K562 (cell line): ENCODE data around the gene ANKRD44. TPM values are rescaled to one million over a fixed set of nuclear protein-coding genes. Genes with fewer than 3 reads are reported as not detected.

Experiments
- ATAC-seq: fragments of 200-7000 bp; cut with Tn5 transposase; 3 replicates; pipeline ENCODE4 v1.9.1; 2020; ENCODE audit warnings: moderate library complexity
- BruUV-seq: library from RNA; stranded (reverse); fragments of 400-500 nt; replicated peaks from 2 replicates; lab custom pipeline; 2021; lab: Mats Ljungman, UMichigan
- CTCF ChIA-PET: fragments of 300-600 bp; formaldehyde crosslinking; extraction: SDS; loops from one replicate; lab custom pipeline; 2021; ENCODE audit warnings: low intra/inter-chr PET ratio; lab: Yijun Ruan, JAX
- POLR2A ChIA-PET: fragments of 300-600, 350-650 bp; sonication (Branson Sonifier 250); formaldehyde crosslinking; extraction: SDS; loops from one replicate; lab custom pipeline; 2021; ENCODE audit warnings: antibody characterized with exemption, inconsistent platforms; lab: Yijun Ruan, JAX
- DNase-seq, 4 experiments: peaks; one replicate each; pipeline versions ENCODE4 v3.0.0 to v3.0.0-alpha.2; 2011 to 2018; ENCODE audit warnings: low spot score in 3 of 4, mixed read lengths in 3 of 4; ENCODE audit errors: extremely low read depth in 1 of 4
- FAIRE-seq: peaks from 2 replicates; lab custom pipeline; 2011; peaks lifted over from hg19 to GRCh38; lab: Jason Lieb, UNC
- H2AFZ ChIP-seq: 2 replicates; pipeline ENCODE4 v1.6.0; 2011; ENCODE audit warnings: low read depth, low read length, control low read depth, inconsistent platforms
- H3K27ac ChIP-seq: fragments of 200-600 bp; 3 replicates; pipeline ENCODE4 v1.8.0; 2011; ENCODE audit warnings: low read depth, mild to moderate bottlenecking, control low read depth, inconsistent platforms, low read length, moderate library complexity, mixed read lengths; ENCODE audit errors: extremely low read depth
- H3K27me3 ChIP-seq, 2 experiments: fragments of 300-600 bp in 1 of 2; 2 replicates in 1 of 2; 3 replicates in 1 of 2; pipeline versions ENCODE4 v1.6.0 to v1.8.0; 2011; ENCODE audit warnings: inconsistent platforms in 2 of 2, low read length in 2 of 2, mild to moderate bottlenecking in 1 of 2, mixed read lengths in 1 of 2, moderate library complexity in 1 of 2; ENCODE audit not compliant: control insufficient read depth in 2 of 2, insufficient read depth in 2 of 2
- H3K36me3 ChIP-seq: fragments of 300-600 bp; 3 replicates; pipeline ENCODE4 v1.8.0; 2011; ENCODE audit warnings: mild to moderate bottlenecking, low read length, inconsistent platforms; ENCODE audit not compliant: control insufficient read depth, insufficient read depth
- H3K4me1 ChIP-seq, 2 experiments: fragments of 200-600 bp in 1 of 2; replicated peaks in 1 of 2; 2 replicates in 1 of 2; 3 replicates in 1 of 2; pipeline versions ENCODE4 v1.5.1 to v1.8.0; 2011; ENCODE audit warnings: inconsistent platforms in 2 of 2, low read length in 2 of 2, mild to moderate bottlenecking in 1 of 2, mixed read lengths in 1 of 2, moderate library complexity in 1 of 2; ENCODE audit not compliant: control insufficient read depth in 2 of 2, insufficient read depth in 2 of 2
- H3K4me2 ChIP-seq: 2 replicates; pipeline ENCODE4 v1.6.1; 2011; ENCODE audit warnings: low read length, control low read depth, inconsistent platforms, mixed read lengths; ENCODE audit not compliant: insufficient read depth
- H3K4me3 ChIP-seq: fragments of 200-600 bp; sonication (generic), shearing (Covaris generic); 2 replicates; pipeline ENCODE4 v1.5.1; 2016; ENCODE audit warnings: control low read depth, inconsistent platforms
- H3K79me2 ChIP-seq: fragments of 200-600 bp; 3 replicates; pipeline ENCODE4 v1.8.0; 2011; ENCODE audit warnings: low read length, inconsistent platforms; ENCODE audit not compliant: control insufficient read depth, insufficient read depth
- H3K9ac ChIP-seq, 2 experiments: 2 replicates each; pipeline versions ENCODE4 v1.6.0 to v1.6.1; 2011; ENCODE audit warnings: low read depth in 2 of 2, low read length in 2 of 2, control low read depth in 1 of 2, inconsistent platforms in 1 of 2, mild to moderate bottlenecking in 1 of 2, mixed read lengths in 1 of 2; ENCODE audit not compliant: insufficient read depth in 1 of 2
- H3K9me1 ChIP-seq: one replicate; pipeline ENCODE4 v1.6.0; 2011; ENCODE audit warnings: inconsistent platforms, mild to moderate bottlenecking, low read length, moderate library complexity; ENCODE audit not compliant: control insufficient read depth, insufficient read depth
- H3K9me3 ChIP-seq: replicated peaks from 2 replicates; pipeline ENCODE4 v1.5.1; 2011; ENCODE audit warnings: low read depth, low read length, inconsistent platforms; ENCODE audit not compliant: control insufficient read depth, insufficient read depth
- H4K20me1 ChIP-seq: replicated peaks from 2 replicates; pipeline ENCODE4 v1.6.1; 2011; ENCODE audit warnings: low read length, inconsistent platforms, mixed read lengths; ENCODE audit not compliant: control insufficient read depth, insufficient read depth
- EZH2 ChIP-seq: IDR thresholded peaks from 2 replicates; pipeline ENCODE4 v1.6.1; 2012; ENCODE audit warnings: low read depth, mild to moderate bottlenecking, inconsistent platforms, low read length, borderline replicate concordance
- KDM2B ChIP-seq: fragments of 250-450 bp; sonication (Bioruptor Pico); IDR thresholded peaks from 2 replicates; pipeline ENCODE4 v1.8.0; 2021; ENCODE audit warnings: mild to moderate bottlenecking, moderate library complexity
- LCOR ChIP-seq: sonication (generic); formaldehyde crosslinking; IDR thresholded peaks from 2 replicates; pipeline ENCODE4 v1.8.0; 2022; ENCODE audit warnings: mild to moderate bottlenecking, missing genetic modification reagents
- MECOM ChIP-seq: fragments of 250-450 bp; sonication (Bioruptor Pico); IDR thresholded peaks from 2 replicates; pipeline ENCODE4 v1.8.0; 2022; ENCODE audit warnings: inconsistent platforms
- RNF2 ChIP-seq: sonication (generic); IDR thresholded peaks from 2 replicates; pipeline ENCODE4 v1.6.1; 2016
- ZNF197 ChIP-seq: fragments of 200-800 bp; sonication (Bioruptor generic); IDR thresholded peaks from 2 replicates; pipeline ENCODE4 v1.6.1; 2016; ENCODE audit warnings: low read depth, missing genetic modification characterization, missing compliant biosample characterization
- ZNF586 ChIP-seq: fragments of 450-650 bp; formaldehyde crosslinking; conservative IDR thresholded peaks from 2 replicates; pipeline ENCODE4 v1.4.0; 2020; ENCODE audit warnings: mild to moderate bottlenecking, moderate library complexity
- WGBS: fragments of 100-300 bp; shearing (Covaris generic); methylation state at CpG from one replicate; pipeline ENCODE4 v1.1.6; 2016; ENCODE audit warnings: low coverage, mixed read lengths; ENCODE audit not compliant: insufficient coverage; ENCODE audit errors: missing lambda C conversion rate; 5-methylcytosine and 5-hydroxymethylcytosine counted together
- in situ Hi-C: fragments of 300-500 bp; cut with MboI; formaldehyde crosslinking; loops from 4 replicates; pipeline ENCODE4 v1.15.0; 2018; ENCODE audit warnings: inconsistent platforms, mixed read lengths
- intact Hi-C: fragments of 100-400 bp; cut with micrococcal nuclease; formaldehyde crosslinking; loops from 2 replicates; pipeline ENCODE4 v1.14.2; 2022
- polyA plus RNA-seq, 8 experiments: library from polyadenylated mRNA; depleted of rRNA in 4 of 8; stranded (reverse) in 5 of 8; unstranded in 3 of 8; fragments of >200 nt; fragmentation: Nextera tagmentation in 2 of 8; fragmentation: Illumina TruSeq in 1 of 8; extraction: Ambion mirVana in 2 of 8; extraction: Trizol in 1 of 8; gene quantifications; 2 replicates each; pipeline versions ENCODE4 v1.2.1 to v1.2.3, GENCODE V29; 2011 to 2014; ENCODE audit warnings: inconsistent platforms in 1 of 8, missing spikeins in 1 of 8
- total RNA-seq, 7 experiments: library from RNA; depleted of rRNA in 6 of 7; stranded (reverse); fragments of >200 nt in 6 of 7; fragmentation: Illumina TruSeq in 2 of 7; extraction: Trizol in 2 of 7; gene quantifications; 2 replicates each; pipeline versions ENCODE4 v1.2.1 to v1.2.3, GENCODE V29; 2011 to 2021; ENCODE audit warnings: low replicate concordance in 1 of 7
- TF ChIP-seq, protein P1 (sequence below): fragments of 250-450 bp; sonication (Bioruptor Pico); IDR thresholded peaks from 2 replicates; pipeline ENCODE4 v1.4.0; 2020; ENCODE audit warnings: borderline replicate concordance
- TF ChIP-seq, protein P2 (sequence below): fragments of 450-650 bp; IDR thresholded peaks from 2 replicates; pipeline ENCODE4 v1.6.1; 2016; ENCODE audit warnings: low read depth, mild to moderate bottlenecking, moderate library complexity

The ANKRD44 gene
- total and polyA plus RNA-seq, 9 of the 15 experiments (the other 6 are each of a cell fraction or from before 2014, with no cell fraction given), result 0.03 to 0.64 (median 0.07) TPM; not detected in 3

DNA sequence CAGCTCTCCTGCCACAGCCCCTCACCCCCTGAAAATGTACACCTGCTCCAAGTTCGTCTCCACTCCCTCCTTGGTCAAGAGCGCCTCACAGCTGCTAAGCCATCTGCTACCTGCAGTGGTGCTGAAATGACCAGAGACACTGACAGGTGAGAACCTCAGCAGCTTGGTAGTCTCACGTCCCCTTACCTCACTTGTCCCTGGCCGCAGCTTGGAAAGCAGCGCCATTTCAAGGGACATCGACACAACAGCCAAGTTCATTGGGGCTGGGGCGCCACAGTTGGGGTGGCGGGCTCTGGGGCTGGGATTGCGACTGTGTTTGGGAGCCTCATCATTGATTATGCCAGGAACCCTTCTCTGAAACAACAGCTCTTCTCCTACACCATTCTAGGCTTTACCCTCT is 47.5 kb downstream of the ANKRD44 start:
- no peak for FAIRE-seq
- intact Hi-C loops, result no loop called here

More for the DNA sequence above, 47.5 kb downstream of the ANKRD44 start:
- no TSS peak for BruUV-seq
- ChIA-PET POLR2A (interaction anchor here (0.6 kb wide), 2 partner anchors 124 to 1776 kb away, joined by 3 read pairs; no protein-coding TSS in a partner anchor), CTCF (no interaction called here)
- 2% methylated on average over 9 of the region's 9 CpGs for WGBS
- H3K27me3 ChIP-seq, result peaks cover 0 to 11% of the 10 kb centered on the region in 2 experiments; a peak in 1 of 5 replicates
- DNase-seq (no peak), ATAC-seq (no peak)
- H3K9me1 ChIP-seq, result no peaks in the 10 kb centered on the region
- TF ChIP-seq ZNF197 (CRISPR knock-in tag) (no peak), ZNF586 (CRISPR knock-in tag) (no peak), LCOR (CRISPR knock-in tag) (no peak), RNF2 (no peak), KDM2B (CRISPR knock-in tag) (no peak), MECOM (CRISPR knock-in tag) (no peak), EZH2 (no peak)
- TF ChIP-seq, protein P1, sequence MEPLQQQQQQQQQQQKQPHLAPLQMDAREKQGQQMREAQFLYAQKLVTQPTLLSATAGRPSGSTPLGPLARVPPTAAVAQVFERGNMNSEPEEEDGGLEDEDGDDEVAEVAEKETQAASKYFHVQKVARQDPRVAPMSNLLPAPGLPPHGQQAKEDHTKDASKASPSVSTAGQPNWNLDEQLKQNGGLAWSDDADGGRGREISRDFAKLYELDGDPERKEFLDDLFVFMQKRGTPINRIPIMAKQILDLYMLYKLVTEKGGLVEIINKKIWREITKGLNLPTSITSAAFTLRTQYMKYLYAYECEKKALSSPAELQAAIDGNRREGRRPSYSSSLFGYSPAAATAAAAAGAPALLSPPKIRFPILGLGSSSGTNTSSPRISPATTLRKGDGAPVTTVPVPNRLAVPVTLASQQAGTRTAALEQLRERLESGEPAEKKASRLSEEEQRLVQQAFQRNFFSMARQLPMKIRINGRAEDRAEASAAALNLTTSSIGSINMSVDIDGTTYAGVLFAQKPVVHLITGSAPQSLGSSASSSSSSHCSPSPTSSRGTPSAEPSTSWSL, result no peak
- TF ChIP-seq, protein P2, sequence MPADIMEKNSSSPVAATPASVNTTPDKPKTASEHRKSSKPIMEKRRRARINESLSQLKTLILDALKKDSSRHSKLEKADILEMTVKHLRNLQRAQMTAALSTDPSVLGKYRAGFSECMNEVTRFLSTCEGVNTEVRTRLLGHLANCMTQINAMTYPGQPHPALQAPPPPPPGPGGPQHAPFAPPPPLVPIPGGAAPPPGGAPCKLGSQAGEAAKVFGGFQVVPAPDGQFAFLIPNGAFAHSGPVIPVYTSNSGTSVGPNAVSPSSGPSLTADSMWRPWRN, result no peak
- no peaks in the 10 kb centered on the region for H3K4me1 ChIP-seq
- no peak overlapping the region for H3K27ac ChIP-seq
- H3K36me3 ChIP-seq, result no peaks in the 10 kb centered on the region
- H4K20me1 ChIP-seq, result no peaks in the 10 kb centered on the region
- no peak overlapping the region for H3K4me2 ChIP-seq
- H3K9ac ChIP-seq, result no peak overlapping the region
- H3K4me3 ChIP-seq, result no peak overlapping the region
- in situ Hi-C loops, result no loop called here
- no peak overlapping the region for H2AFZ ChIP-seq
- no peaks in the 10 kb centered on the region for H3K9me3 ChIP-seq
- H3K79me2 ChIP-seq, result no peaks in the 10 kb centered on the region
